Spinal cord (tissue), 10 donors: Measurements from ENCODE around the gene SEMA6A. TPM values are rescaled to one million over a fixed set of nuclear protein-coding genes. Genes with fewer than 3 reads are reported as not detected.

ENCODE experiments used
- DNase-seq, 6 donors: peaks; one replicate each; pipeline versions ENCODE4 v3.0.0 to v3.0.0-alpha.2; 2013 to 2015; ENCODE audit warnings: low spot score in 6 of 6, low read depth in 4 of 6
- H3K27ac ChIP-seq: one replicate; pipeline ENCODE4 v1.5.1; 2013; ENCODE audit warnings: low read depth, low read length, control low read depth
- H3K27me3 ChIP-seq: one replicate; pipeline ENCODE4 v1.6.1; 2013; ENCODE audit warnings: low read length; ENCODE audit not compliant: control insufficient read depth, insufficient read depth
- H3K36me3 ChIP-seq: one replicate; pipeline ENCODE4 v1.6.1; 2013; ENCODE audit warnings: low read length; ENCODE audit not compliant: control insufficient read depth, insufficient read depth
- H3K4me1 ChIP-seq: one replicate; pipeline ENCODE4 v1.6.1; 2013; ENCODE audit warnings: low read length; ENCODE audit not compliant: control insufficient read depth, insufficient read depth
- H3K4me3 ChIP-seq: one replicate; pipeline ENCODE4 v1.5.1; 2013; ENCODE audit warnings: low read depth, low read length, control low read depth
- H3K9me3 ChIP-seq: one replicate; pipeline ENCODE4 v1.6.1; 2013; ENCODE audit warnings: low read length; ENCODE audit not compliant: control insufficient read depth, insufficient read depth
- WGBS: methylation state at CpG from one replicate; pipeline ENCODE4 v1.1.5; 2013; ENCODE audit warnings: missing lambda C conversion rate; ENCODE audit not compliant: insufficient coverage; 5-methylcytosine and 5-hydroxymethylcytosine counted together
- polyA plus RNA-seq, 2 donors: library from polyadenylated mRNA; unstranded; fragments of 120-200 nt; gene quantifications; one replicate each; pipeline ENCODE4 v1.2.1, GENCODE V29; 2013; ENCODE audit not compliant: insufficient read length in 2 of 2
- total RNA-seq, 2 donors: library from RNA; depleted of rRNA in 1 of 2; stranded (reverse); fragments of 120-200 nt in 1 of 2; fragments of >200 nt in 1 of 2; gene quantifications; one replicate each; pipeline versions ENCODE4 v1.2.3 to v1.2.4, GENCODE V29; 2013 to 2014
- donor health status: healthy.

Gene SEMA6A
- total and polyA plus RNA-seq, 4 donors, result 52.8 to 135 (median 98.0) TPM

DNA sequence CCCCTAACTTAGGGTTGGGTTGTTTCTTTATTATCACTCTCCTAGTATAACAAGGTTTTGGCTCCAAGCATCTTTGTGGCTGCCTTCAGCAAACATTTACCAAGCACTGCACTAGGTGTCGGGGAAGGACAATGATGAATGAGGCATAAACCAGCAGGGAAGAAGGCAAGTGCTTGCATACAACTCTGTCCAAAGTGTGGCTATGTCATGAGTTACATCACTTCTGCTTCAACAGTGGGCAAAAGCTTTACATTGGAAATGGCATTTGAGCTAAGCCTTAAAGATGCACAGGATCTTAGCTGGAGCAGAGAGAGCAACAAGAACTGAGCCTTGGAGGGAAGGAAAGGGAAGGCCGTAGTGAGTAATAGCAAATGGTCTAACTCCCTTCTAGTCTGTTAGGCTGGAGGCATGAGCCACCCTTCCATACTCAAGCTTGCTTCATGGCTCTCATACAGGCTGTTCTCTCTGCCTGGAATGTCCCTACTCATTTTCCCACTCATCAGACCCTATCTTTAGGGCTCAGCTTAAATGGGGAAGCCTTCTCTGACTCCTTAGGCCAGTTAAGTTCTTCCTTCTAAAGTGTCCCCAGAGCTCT, 121.8 kb downstream of the SEMA6A start:
- Histone ChIP-seq H3K27me3 (no peaks in the 10 kb centered on the region), H3K36me3 (peaks cover under 1% of the 10 kb centered on the region), H3K4me3 (no peak overlapping the region), H3K9me3 (no peaks in the 10 kb centered on the region), H3K4me1 (no peaks in the 10 kb centered on the region), H3K27ac (no peak overlapping the region)
- 20% methylated on average over 1 of the region's 2 CpGs for WGBS
- no peak for DNase-seq

DNA sequence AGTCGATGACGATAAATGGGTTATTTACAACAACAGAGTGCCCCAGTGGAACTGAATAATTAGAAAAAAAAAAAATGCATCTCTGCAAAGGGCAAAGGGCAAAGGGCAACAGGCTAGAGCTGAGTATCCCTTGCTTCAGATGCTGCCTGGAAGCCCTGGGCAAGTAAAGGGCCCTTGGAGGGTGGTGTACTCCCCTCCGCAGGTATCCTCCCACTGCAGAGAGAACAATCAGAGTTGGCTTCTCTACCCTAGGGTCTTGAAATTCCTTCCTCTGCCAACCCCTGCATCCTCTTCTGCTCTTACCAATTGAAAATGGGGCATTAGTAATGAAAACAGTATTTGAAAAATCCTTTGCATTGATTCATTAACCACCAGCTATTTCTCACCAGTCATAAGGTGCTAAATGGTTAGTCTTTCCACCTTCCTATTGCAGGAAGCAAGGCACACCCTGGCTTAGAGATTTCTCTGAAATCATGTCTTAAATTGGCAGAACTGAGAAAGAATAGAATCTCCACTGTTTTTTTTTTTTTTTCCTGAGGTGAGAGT, 122.6 kb downstream of the SEMA6A start:
- whole genome bisulfite sequencing, result 85% methylated on average over 2 of the region's 3 CpGs
- Histone ChIP-seq H3K9me3 (no peaks in the 10 kb centered on the region), H3K4me1 (no peaks in the 10 kb centered on the region), H3K4me3 (no peak overlapping the region), H3K27me3 (no peaks in the 10 kb centered on the region), H3K27ac (no peak overlapping the region), H3K36me3 (peaks cover 9% of the 10 kb centered on the region)
- DNase-seq, result no peak

DNA sequence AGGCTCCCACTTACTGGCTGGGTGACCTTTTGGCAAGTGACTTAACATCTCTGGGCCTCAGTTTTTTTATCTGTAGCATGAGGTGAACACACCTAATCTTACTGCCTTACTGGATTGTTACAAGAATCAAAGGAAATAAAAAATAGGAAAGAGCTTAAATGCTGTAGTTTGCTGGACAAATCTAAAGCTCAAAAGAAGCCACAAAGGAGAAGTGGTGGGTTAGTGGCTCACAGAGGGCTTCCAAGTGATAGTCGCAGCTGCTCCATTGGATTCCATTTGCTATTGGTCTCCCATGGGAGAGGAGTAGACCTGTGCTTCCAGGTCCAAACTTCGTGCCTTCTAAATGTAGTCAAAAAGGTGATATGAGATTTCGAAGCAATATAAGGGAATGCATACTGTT, 123.6 kb downstream of the SEMA6A start:
- no peaks in the 10 kb centered on the region for H3K9me3 ChIP-seq

DNA sequence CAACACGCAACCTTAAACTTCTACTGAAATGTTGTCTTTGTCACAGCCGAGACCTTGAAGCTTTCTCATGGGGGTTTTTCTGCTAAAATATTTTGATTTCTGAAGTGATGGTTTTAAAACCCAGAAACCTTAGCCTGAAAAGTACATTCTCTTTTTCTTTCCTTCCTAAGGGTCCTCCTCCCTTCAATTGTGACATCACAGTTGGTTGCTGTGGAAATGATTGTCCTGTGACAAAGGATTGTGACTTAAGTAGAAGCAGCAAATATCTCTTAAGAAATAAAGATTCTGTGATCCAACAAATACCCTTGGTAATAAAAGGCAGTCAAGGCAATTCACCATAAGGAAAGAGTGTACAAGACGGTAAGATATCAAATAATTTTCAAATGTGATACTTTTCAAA, 125.2 kb downstream of the SEMA6A start:
- peaks cover 5% of the 10 kb centered on the region for H3K4me1 ChIP-seq
- no CpG with 5 or more reads among the region's 3 CpGs for WGBS
- no peaks in the 10 kb centered on the region for H3K9me3 ChIP-seq
- DNase-seq, result peak in 1 of 6 donors; percentile 59
- peaks cover 20% of the 10 kb centered on the region for H3K36me3 ChIP-seq
- H3K27me3 ChIP-seq, result no peaks in the 10 kb centered on the region
- no peak overlapping the region for H3K27ac ChIP-seq
- no peak overlapping the region for H3K4me3 ChIP-seq

More for the DNA sequence above, 123.6 kb downstream of the SEMA6A start:
- Histone ChIP-seq H3K27ac (no peak overlapping the region), H3K4me3 (no peak overlapping the region), H3K36me3 (peaks cover 19% of the 10 kb centered on the region), H3K4me1 (no peaks in the 10 kb centered on the region), H3K27me3 (no peaks in the 10 kb centered on the region)
- WGBS, result 89% methylated on average over 1 of the region's 3 CpGs
- no peak for DNase-seq

DNA sequence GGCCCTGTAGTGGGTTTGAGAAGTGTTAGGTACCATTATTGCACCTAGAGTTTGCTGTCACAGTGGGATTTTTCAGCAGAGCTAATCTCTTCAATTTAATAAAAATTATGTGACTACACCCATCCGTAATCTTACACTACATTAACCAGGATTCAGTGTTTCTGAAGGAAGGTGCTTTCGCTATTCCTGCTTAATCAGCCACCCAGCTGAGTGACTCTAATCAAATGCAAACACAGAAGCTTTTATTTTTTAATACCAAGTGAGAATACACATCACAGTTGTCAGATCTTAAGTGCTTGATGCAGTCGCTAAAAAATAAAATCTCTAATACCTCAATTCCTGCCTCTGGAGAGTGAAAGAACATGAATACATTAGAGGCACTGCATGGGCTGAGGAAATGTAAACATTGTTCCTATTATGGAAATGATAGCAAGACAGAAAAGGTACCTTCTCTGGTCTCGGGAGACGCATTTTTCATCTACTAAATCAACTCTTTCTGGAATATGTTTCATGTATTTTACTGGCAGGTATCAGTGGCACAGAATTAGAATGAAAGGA, 125.7 kb downstream of the SEMA6A start:
- H3K27me3 ChIP-seq, result no peaks in the 10 kb centered on the region
- WGBS, result 67% methylated on average over 1 of the region's 5 CpGs
- H3K9me3 ChIP-seq, result no peaks in the 10 kb centered on the region
- H3K4me3 ChIP-seq, result no peak overlapping the region
- peaks cover 5% of the 10 kb centered on the region for H3K4me1 ChIP-seq
- DNase-seq, result peak in 1 of 6 donors; percentile 83
- no peak overlapping the region for H3K27ac ChIP-seq
- H3K36me3 ChIP-seq, result peaks cover 20% of the 10 kb centered on the region

DNA sequence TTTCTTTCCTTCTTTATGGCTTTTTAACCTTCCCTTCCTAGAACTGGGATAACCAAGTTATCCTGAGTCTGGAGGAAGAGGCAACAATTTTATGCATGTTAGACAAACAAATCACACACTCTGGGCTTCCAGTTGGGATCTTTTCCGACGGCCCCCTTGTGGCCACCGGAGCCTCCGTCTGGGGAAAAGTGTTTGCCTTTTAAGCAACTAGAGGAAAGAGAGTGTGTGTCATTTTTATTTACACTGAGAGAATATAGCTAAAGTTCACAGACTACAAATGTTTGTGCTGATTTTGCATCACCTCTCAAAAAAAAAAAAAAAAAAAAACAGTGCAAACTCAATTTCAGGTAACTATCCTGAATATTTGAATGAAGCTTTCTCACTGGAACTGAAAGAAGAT, 126.2 kb downstream of the SEMA6A start:
- peaks cover 20% of the 10 kb centered on the region for H3K36me3 ChIP-seq
- H3K9me3 ChIP-seq, result no peaks in the 10 kb centered on the region
- H3K4me3 ChIP-seq, result no peak overlapping the region
- H3K27ac ChIP-seq, result no peak overlapping the region
- peaks cover 5% of the 10 kb centered on the region for H3K4me1 ChIP-seq
- no CpG with 5 or more reads among the region's 4 CpGs for WGBS
- DNase-seq, result no peak
- no peaks in the 10 kb centered on the region for H3K27me3 ChIP-seq

DNA sequence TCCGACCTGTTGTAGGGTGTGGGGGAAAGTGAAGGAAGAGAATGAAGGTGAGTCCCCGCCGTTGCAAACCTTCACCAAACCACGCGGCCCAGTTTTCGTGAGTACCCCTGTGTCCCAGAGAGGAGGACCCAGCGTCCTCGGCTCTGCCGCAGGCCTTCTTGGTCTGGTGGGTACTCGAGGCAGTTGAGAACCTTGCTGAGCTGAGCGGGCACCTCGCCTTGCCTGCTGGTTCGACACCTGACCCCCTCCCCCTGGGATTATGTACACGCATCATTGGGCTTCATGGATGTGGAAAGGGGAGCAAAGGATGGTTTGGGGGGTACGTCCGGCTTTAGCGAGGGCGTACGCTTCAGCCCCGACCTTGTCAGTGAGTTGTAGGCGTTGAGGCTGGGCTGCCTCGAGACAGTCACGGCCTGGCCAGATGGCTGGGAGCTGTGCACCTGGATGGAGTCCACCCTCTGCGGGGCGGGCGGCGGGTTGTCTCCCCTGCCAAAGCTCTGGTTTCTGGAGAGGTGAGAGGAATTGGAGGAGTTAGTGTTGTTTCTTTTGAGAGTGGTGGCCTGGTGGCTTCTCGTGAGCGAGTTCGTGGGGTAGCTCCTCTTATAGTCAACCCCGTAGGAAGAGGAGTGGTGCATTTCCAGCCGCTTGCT, 128.1 kb downstream of the SEMA6A start:
- DNase-seq, result no peak
- H3K27ac ChIP-seq, result no peak overlapping the region
- H3K27me3 ChIP-seq, result no peaks in the 10 kb centered on the region
- no peaks in the 10 kb centered on the region for H3K9me3 ChIP-seq
- WGBS, result 95% methylated on average over 30 of the region's 32 CpGs
- peaks cover 16% of the 10 kb centered on the region for H3K4me1 ChIP-seq
- H3K36me3 ChIP-seq, result peaks cover 20% of the 10 kb centered on the region
- H3K4me3 ChIP-seq, result no peak overlapping the region

DNA sequence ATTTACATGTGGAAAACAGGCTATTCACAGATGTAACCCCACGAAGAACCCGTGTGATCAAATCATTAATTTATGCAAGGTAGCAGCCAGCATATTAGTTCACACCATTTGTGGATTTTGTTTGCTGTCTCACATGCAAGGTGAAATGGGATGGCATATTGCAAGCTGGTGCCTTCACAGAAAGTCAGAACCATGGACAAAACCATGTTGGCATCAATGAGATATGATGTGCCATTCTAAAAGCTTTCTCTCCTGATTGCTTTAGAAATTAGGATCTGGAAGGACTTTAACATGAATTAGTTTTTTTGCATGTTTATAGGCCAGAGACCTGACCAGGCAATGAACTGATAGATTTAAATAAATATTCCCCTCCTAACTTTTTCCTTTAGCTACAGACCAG, 129.3 kb downstream of the SEMA6A start:
- peaks cover 23% of the 10 kb centered on the region for H3K4me1 ChIP-seq
- H3K27me3 ChIP-seq, result no peaks in the 10 kb centered on the region
- no CpG with 5 or more reads among the region's 2 CpGs for WGBS
- no peak for DNase-seq
- no peak overlapping the region for H3K4me3 ChIP-seq
- no peak overlapping the region for H3K27ac ChIP-seq
- H3K36me3 ChIP-seq, result peaks cover 20% of the 10 kb centered on the region
- no peaks in the 10 kb centered on the region for H3K9me3 ChIP-seq

DNA sequence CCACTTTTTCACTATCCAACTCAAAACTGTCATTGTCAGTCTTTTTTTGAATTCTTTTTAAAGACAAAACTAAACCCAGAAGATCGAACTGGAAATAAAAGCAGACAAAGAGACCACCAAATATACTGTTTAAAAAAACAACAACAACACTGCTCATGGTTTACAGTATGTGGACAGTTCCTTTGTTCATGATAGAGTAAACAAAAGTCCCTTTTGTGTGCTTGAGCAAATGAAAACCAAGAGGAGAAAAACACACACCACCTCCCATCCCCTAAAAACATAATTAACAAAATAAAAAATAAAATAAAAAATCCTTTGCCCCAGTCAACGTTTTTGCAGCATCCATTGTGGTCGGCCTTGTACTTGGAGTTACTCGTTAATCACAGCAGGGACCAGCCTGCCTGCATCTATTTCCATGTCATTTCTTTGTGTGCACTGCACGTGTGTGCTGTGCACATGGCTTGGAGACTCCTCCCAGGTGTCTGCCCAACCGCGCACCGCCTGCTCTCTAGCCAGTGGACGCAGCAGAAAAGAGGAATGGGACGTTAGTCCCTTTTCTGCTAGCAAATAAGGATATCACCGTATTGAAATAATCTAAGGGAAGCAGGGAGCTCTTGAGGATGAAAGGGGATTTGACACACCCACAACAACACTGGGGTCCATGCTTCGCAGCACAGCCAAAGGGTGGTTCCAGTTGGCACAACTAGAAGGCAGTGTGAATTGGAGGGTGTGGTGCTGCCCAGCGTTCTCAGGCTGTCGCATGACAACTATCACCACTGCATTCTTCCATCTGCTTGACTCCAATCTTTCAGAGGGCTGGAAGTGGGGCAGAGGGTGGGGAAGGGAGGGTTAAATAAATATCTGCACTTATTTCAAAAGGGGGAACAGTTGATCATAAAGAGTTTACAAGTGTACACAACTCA, 130.0 kb downstream of the SEMA6A start:
- Histone ChIP-seq H3K4me1 (peaks cover 26% of the 10 kb centered on the region), H3K27ac (peak overlapping the region; percentile 25), H3K4me3 (no peak overlapping the region), H3K27me3 (no peaks in the 10 kb centered on the region), H3K9me3 (no peaks in the 10 kb centered on the region), H3K36me3 (peaks cover 20% of the 10 kb centered on the region)
- 12% methylated on average over 5 of the region's 14 CpGs for WGBS
- DNase-seq, result peak in 2 of 6 donors; percentile 56 to 57
